Measurements from ENCODE around the gene KCNG1.

GRCh38 chr20:51043811-51044210, 20.9 kb upstream of the KCNG1 start:
- TF ChIP-seq POLR2A (IDR thresholded peaks at IDR 0.05; ENCODE audit: low read depth, low read length) (no peak), POLR2AphosphoS5 (IDR thresholded peaks at IDR 0.05; ENCODE audit: low read depth, low read length) (no peak)
